C1 segment of cervical spinal cord (tissue), 14 donors: ENCODE results near the gene TLR2.

Source experiments
- DNase-seq, 14 donors: peaks; one replicate each; lab custom pipeline; 2025; lab: John Stamatoyannopoulos, UW

Gene TLR2

GRCh38 chr4:153684182-153684970 lies at the start of gene TLR2:
TSS of gene TLR2 (plus strand) at chr4:153684280. CDS start at chr4:153702908, 18,628 bp downstream.
- peak in 9 of 14 donors; percentile 3 to 41 (median 8) for DNase-seq

DNA sequence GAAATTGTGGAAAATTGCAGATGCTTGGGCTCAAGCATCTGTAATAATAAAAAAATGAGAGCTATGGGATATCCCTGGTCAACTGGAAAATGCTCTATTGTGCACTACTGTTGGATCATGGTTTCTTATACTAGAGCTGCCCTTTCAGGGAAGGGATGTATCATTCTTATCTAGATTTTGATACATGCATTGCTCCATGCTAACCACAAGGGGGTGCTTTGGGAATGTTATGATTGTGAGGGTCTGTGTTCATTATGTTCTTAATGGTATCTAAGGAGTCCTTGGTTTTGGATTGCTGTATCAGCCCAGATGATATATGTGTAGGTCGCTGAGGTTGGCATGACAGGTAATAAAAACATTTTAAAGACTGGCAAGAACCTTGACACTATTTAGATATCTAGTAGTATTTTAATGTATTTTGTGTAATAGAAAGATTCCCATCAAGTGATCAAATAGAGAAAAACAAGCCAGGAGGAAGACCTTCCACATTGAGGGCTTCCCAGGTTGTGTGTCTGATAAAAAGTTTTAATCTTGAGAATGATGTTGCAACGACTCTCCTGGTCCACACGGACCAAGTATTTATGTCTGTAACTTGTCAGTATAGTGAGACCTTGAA lies 49.2 kb upstream of the TLR2 start:
- DNase-seq = no peak

DNA sequence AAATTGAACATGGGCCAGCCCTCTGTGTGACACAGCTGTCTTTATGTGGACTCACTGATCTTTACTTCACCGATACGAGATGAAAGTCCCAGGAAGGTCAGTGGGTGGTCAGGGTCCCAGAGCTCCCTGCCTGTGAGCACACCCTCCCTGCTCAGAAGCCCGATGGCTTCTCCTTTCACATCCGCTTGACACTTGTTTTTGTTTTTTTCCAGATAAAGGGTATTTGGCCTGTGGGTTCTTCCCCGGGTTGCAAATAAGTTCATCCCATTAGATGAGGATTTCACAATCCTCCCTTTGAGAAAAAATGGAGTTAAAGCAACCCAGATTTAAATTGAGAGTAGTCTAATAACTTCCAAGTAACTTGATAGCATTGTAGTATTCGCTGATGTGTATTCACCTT lies 48.2 kb upstream of the TLR2 start:
- DNase-seq = no peak

DNA sequence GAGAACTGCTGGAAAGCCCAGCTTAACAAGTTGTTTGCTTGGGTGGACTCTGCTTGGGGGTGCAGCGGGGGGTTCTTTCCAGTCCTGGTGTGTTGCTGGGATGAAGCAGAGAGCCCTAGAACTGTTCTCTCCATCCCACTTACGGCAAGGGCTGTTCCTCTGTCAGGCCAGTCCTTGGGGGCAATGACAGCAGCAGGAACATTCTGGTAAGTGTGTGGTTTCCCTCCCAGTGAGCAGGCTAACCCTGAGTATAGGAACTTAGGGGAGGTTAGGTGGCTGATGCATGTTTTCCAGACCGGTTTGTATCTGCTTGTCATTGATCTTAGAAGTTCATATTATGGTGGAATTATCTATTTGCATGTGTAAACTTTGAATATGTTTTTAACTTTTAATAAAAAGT lies 46.9 kb upstream of the TLR2 start:
- DNase-seq = no peak

DNA sequence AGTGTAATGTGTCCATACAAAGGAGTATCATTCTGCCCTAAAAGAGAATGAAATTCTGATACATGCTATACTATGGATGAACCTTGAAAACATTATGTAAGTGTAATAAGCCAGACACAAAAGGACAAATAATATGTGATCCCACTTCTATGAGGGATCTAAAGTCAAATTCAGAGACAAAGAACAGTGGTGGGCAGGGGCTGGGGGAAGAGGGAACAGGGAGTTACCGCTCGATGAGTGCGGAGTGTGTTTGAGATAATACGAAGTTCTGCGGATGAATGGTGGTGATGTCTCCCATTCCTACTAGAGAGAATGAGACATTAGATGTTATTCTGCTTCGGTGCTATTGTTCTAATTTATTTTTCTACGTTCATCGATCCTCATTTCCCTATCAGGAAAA lies 46.1 kb upstream of the TLR2 start:
- DNase-seq = no peak

- DNase-seq = no peak
Observed at GRCh38 chr4:153638999-153639398, 45.1 kb upstream of the TLR2 start.

DNA sequence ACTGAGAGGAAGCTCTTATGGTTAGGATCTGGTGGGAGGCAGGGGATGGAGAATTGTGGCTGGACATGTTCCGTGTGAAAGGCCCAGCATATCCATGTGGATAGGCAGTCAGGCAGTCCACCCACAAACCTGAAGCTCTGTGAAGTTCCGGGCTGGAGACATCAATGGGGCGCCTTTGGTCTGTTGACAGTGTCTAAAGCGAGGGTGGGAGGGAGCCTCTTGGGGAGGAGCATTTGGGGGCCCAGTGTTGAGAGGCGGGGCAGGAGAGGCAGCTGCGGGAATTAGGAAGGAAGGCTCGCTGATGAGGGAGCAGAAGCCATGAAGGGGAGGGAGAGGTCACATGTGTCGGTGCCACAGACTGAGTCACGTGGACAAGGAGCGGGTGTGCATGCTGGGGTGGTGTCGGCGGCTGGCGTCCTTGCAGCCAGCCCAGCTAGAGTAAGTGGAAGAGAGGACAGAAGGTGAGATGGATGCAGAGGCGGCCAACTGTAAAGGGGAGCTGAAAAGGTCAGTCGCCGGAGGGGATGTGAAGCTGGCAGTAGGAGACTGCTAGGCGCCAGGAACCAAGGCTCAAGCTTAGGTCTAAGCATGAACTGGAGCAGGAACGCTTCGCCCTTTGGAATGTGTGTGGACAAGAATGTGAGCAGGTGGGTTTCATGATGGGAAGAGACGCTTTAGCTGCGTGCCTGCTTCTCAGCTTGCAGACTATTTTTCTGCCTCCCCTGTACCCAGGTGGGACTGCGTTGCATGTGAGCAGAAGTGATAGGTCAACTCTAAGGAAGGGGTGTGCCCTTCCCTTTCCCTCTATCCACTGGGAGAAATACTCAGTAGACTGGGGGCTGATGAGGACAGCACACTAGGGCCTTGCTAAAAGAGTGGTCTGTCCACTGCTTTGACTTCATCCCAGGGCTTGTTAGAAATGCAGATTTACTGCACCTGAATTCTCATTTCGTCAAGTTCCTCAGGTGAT lies 44.0 kb upstream of the TLR2 start:
- DNase-seq = no peak

DNA sequence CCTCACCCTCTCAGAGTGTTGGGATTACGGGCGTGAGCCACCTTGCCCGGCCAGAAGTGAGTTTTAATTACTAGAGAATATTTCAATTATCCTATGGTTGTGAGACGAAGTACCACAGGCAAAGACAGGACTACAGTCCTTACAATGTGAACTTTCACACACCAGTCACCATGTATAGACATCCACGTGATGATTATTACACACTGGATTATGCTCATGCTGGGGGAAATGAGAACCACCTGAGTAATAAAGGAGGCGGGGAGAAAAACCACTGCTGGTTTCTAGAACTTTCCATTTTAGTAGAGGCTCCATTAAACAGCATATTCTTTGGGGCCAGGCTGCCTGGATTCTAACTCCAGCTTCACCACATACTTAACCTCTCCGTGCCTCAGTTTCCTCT lies 42.5 kb upstream of the TLR2 start:
- DNase-seq = no peak

- DNase-seq = no peak
Observed at GRCh38 chr4:153643406-153644383, 40.4 kb upstream of the TLR2 start.

- no peak for DNase-seq
Observed at GRCh38 chr4:153645183-153645582, 38.9 kb upstream of the TLR2 start.

DNA sequence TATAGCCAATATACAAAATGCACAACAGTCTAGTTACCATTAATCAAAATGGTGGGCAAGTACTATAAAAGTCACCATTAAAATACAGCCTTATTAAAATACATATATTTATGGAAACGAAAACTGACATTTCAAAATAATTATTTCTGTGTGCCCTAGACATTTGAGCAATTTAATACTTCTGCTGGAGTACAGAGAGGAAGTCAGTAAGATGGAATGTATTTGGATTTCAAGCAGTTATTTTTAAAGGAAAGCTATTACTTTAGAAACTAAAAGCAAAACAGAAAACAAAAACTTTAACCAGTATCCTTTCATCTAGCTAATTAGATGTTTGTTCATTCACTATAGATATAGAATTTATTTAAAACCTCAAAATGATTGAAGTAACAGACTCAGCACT lies 37.8 kb upstream of the TLR2 start:
- DNase-seq = no peak

DNA sequence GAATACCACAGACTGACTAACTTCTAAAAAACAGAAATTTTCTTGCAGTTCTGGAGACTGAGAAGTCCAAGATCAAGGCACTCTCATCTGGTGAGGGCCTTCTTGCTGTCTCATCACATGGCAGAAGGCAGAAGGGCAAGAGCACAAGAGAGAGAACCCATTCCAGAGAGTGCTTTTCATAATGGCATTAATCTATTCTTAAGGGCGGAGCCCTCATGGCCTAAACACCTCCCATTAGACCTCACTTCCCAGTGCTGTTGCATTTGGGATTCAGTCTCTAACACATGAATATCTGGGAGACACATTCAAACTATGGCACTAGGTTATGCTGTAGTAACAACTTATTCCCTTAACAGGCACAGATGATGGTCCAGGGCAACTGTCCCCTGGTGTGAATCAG lies 37.1 kb upstream of the TLR2 start:
- no peak for DNase-seq

GRCh38 chr4:153647975-153648374 lies 36.1 kb upstream of the TLR2 start:
- DNase-seq = no peak

DNA sequence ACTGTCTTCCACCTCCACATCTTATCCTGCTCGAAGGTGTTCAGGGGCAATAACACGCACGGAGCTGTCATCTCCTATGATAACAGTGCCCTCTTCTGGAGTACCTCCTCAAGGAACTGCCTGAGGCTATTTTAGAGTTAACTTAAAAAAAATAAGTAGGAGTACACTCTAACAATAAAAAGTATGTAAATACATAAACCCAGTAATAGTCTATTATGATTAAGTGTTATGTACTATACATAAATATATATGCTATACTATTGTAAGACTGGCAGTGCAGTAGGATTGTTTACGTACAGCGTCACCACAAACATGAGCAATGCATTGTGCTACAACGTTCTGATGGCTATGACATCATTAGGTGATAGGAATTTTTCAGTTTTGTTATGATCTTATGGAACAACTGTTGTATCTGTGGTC lies 34.5 kb upstream of the TLR2 start:
- no peak for DNase-seq

DNA sequence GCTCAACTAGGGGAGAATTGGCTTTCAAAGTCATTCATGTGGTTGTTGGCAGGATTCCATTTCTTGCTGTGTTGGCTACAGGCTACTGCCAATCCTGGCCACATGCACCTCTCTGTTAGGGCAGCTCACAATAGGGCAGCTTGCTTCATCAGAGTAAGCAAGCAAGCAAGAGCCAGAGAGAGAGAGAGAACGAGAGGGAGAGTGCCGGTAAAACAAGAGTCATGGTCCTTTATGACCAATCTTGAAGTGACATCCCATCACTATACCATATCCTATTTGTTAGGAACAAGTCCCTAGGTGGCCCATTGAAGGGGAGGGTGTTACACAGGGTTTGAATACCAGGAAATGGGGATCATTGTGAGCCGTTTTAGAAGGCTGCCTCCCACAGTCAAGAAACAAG lies 33.0 kb upstream of the TLR2 start:
- peak in 3 of 14 donors; percentile 7 to 16 (median 11) for DNase-seq

DNA sequence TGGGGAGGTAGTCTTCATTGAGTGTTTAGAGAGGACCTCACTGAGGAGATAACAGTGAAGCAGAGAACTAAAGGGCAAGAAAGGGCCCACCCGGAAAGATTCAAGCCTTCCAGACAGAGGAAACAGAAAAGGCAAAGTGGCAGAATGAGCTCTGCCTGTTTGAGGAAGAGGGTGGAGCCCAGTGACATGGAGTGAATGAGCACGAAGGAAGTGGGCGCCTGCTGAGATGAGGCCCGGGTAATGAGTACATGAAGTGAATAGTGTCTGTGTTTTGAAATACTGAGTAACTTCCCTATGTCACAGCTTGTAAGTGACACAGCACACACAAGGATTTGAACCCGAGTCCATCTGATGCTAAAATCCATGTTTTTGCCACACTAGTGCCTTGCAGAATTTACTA lies 32.5 kb upstream of the TLR2 start:
- DNase-seq = peak in 6 of 14 donors; percentile 16 to 43 (median 28)

DNA sequence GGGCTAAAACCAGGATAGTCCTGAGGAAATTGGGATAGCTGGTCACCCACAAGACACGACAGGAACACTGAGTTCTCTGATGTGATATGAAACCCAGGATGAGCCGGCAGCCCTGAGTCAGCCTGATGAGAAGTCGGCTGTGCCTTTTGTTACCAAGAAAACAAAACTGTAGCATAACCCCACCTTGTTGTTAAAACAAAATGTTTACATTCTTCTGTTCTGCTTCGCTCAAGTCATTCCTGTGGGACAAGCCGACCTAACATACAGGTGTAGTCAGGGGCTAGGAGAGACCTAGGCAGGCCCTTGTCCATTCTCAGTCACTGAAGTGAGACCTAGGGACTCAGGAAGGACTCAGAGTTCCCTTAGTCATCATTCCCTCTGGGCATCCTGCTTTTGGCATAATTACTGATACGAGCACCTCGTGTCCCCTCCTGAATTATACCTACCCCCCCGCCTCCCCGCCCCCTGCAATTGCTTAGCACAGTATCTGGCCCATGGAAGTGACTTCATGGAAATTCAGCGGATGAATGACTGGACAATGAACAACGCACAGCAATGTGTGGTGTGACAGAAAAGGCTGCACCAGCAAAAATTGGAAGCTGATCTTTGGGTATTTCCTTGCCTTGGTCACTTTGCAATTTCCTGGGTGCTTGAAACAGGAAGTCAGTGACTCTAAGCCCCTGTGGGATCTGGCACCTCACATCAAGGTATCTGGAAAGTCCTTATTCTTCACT lies 31.9 kb upstream of the TLR2 start:
- DNase-seq = peak in 4 of 14 donors; percentile 18 to 57 (median 26)

- DNase-seq = no peak
Observed at GRCh38 chr4:153655002-153655541, 29.0 kb upstream of the TLR2 start.

DNA sequence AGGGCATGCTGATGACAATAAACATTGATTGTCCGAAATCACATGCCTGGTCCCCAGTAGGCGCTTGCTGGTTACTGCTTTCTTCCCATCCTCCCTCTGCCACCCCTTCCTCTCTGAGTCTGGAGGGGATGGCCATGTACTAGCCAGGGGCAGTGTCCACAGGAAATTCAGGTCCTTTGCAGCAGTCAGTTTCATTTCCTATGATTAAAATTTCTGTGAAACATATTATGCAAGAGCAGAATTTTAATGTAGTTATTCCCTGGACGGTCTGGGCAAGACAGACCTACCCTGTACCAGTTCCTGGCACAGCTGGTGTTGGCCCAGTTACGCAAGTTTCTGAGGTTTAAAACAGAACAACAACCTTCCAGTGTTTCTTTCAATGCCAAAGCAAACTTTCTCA lies 28.2 kb upstream of the TLR2 start:
- DNase-seq = peak in 3 of 14 donors; percentile 19 to 49 (median 36)
